ENCODE data around the gene PPFIA3. TPM values are rescaled to one million over a fixed set of nuclear protein-coding genes. Genes with fewer than 3 reads are reported as not detected.

PPFIA3 gene
- polyA plus RNA-seq, 2 of the 4 experiments (the other 2 are of a cell fraction) = 3.2 to 7.3 TPM

GRCh38 chr19:49154279-49154678 is 34.9 kb downstream of the PPFIA3 start:
- no peak for FAIRE-seq
- TF ChIP-seq JUNB (IDR thresholded peaks at IDR 0.05) (no peak), MYC (IDR thresholded peaks at IDR 0.05; ENCODE audit: borderline replicate concordance, low read length) (no peak), FOSL2 (IDR thresholded peaks at IDR 0.05) (no peak), FOSL2 (CRISPR knock-in tag; IDR thresholded peaks at IDR 0.05) (no peak), EHMT2 (IDR thresholded peaks at IDR 0.05; ENCODE audit: low read depth) (peak; percentile 58; the same call in 1 of the 2 replicates), CBX2 (IDR thresholded peaks at IDR 0.05; ENCODE audit: borderline replicate concordance, low read depth) (no peak), RNF2 (IDR thresholded peaks at IDR 0.05; ENCODE audit: borderline replicate concordance, low read depth) (no peak), PHF8 (IDR thresholded peaks at IDR 0.05; ENCODE audit: borderline replicate concordance, low read depth) (no peak)
- Histone ChIP-seq H3K4me2 (no peak overlapping the region), H3K4me1 (peaks cover 21% of the 10 kb centered on the region; the same call in 2 of the 3 replicates), H3K9me3 (no peaks in the 10 kb centered on the region), H3K27ac (no peak overlapping the region), H3K4me3 (no peak overlapping the region)
- ChIA-PET CTCF (interaction anchor here (1.0 to 2.2 kb wide), 3 partner anchors 9 to 47 kb away, joined by 3 to 16 read pairs (median 9); no protein-coding TSS in a partner anchor), POLR2A (no interaction called here)
- ATAC-seq = no peak
- WGBS (ENCODE audit: missing lambda C conversion rate) = 91% methylated on average over 6 of the region's 6 CpGs
- no peak for DNase-seq (ENCODE audit: low read depth in 1 of 2, low spot score in 1 of 2)

GRCh38 chr19:49155005-49155819 is 35.9 kb downstream of the PPFIA3 start, which contains the start of gene HRC:
Gene HRC, minus strand, starts transcription at chr19:49155396. Its CDS starts 159 bp downstream, at chr19:49155237.
- POLR2A ChIA-PET = no interaction called here
- CTCF ChIA-PET = interaction anchor here (0.6 to 2.2 kb wide), 6 partner anchors 9 to 90 kb away, joined by 3 to 16 read pairs (median 4); no protein-coding TSS in a partner anchor
- TF ChIP-seq FOSB (CRISPR knock-in tag; IDR thresholded peaks at IDR 0.05) = no peak
- TF ChIP-seq JUNB (IDR thresholded peaks at IDR 0.05) = no peak
- TF ChIP-seq CTCF (IDR thresholded peaks at IDR 0.05) = no peak
- TF ChIP-seq HES2 (IDR thresholded peaks at IDR 0.05) = no peak
- TF ChIP-seq ZC3H11A (IDR thresholded peaks at IDR 0.05) = no peak
- no peak for TF ChIP-seq HOXA7 (CRISPR knock-in tag; IDR thresholded peaks at IDR 0.05)
- TF ChIP-seq BCL3 (IDR thresholded peaks at IDR 0.05) = no peak
- no peak for TF ChIP-seq ELK1 (IDR thresholded peaks at IDR 0.05; ENCODE audit: low read depth, low read length)
- TF ChIP-seq CBX2 (IDR thresholded peaks at IDR 0.05; ENCODE audit: borderline replicate concordance, low read depth) = no peak
- no peak for TF ChIP-seq POLR2AphosphoS2 (conservative IDR thresholded peaks at IDR 0.05; ENCODE audit: low read length)
- no peak for TF ChIP-seq SREBF2 (IDR thresholded peaks at IDR 0.05)
- no peak for TF ChIP-seq RNF2 (IDR thresholded peaks at IDR 0.05; ENCODE audit: borderline replicate concordance, low read depth)
- TF ChIP-seq EHF (CRISPR knock-in tag; IDR thresholded peaks at IDR 0.05) = no peak
- no peak for TF ChIP-seq HDAC2 (IDR thresholded peaks at IDR 0.05)
- TF ChIP-seq FOXS1 (CRISPR knock-in tag; IDR thresholded peaks at IDR 0.05) = no peak
- no peak for TF ChIP-seq HMGXB4 (CRISPR knock-in tag; IDR thresholded peaks at IDR 0.05; ENCODE audit: borderline replicate concordance)
- no peak for TF ChIP-seq CHD2 (IDR thresholded peaks at IDR 0.05; ENCODE audit: low read length, partially characterized antibody)
- WGBS (ENCODE audit: missing lambda C conversion rate) = 80% methylated on average over 19 of the region's 19 CpGs
- FAIRE-seq = no peak
- Histone ChIP-seq H3K27ac (no peak within 1 kb of the TSS), H3K9me3 (no peaks in the 10 kb centered on the region), H3K4me1 (peaks cover 21% of the 10 kb centered on the region; the same call in 2 of the 3 replicates), H3K4me3 (no peak within 1 kb of the TSS), H3K4me2 (no peak within 1 kb of the TSS)
- no peak for ATAC-seq
- no peak for DNase-seq (ENCODE audit: low read depth in 1 of 2, low spot score in 1 of 2)
